Stomach (tissue), 4 donors: ENCODE results near the gene POLE.

Experiments used
- EP300 ChIP-seq: sonication (generic); formaldehyde crosslinking; IDR thresholded peaks from one replicate; pipeline ENCODE4 v1.6.1; 2017; ENCODE audit warnings: antibody characterized with exemption
- POLR2AphosphoS5 ChIP-seq, 3 donors: sonication (generic); formaldehyde crosslinking; IDR thresholded peaks; one replicate each; pipeline ENCODE4 v1.6.1; 2016; ENCODE audit warnings: antibody characterized with exemption in 3 of 3

DNA sequence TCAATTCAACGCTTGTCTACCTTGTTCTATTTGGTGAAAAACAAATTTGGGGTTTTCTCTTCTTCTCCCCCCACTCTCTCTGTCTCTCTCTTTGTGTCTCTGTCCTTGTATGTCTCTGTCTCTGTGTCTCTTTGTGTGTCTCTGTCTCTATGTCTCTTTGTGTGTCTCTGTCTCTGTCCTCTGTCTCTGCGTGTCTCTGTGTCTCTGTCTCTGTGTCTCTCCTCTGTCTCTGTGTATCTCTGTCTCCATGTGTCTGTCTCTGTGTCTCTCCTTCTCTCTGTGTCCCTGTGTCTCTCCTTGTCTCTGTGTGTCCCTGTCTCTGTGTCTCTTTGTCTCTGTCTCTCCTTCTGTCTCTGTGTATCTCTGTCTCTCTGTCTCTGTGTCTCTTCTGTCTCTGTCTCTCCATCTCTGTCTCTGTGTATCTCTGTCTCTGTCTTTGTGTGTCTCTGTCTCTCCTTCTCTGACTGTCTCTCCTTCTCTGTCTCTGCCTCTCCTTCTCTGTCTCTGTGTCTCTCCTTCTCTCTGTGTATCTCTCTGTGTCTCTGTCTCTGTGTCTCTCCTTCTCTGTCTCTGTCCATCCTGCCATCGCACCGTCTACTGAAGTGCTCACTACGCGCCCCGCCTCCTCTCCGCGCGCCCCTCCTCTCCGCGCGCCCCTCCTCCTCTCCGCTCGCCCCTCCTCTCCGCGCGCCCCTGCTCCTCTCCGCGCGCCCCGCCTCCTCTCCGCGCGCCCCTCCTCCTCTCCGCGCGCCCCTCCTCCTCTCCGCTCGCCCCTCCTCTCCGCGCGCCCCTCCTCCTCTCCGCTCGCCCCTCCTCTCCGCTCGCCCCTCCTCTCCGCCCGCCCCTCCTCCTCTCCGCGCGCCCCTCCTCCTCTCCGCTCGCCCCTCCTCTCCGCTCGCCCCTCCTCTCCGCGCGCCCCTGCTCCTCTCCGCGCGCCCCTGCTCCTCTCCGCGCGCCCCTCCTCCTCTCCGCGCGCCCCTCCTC, 89.5 kb downstream of the POLE start:
- TF ChIP-seq POLR2AphosphoS5 (IDR thresholded peaks at IDR 0.05) (no peak), EP300 (no peak)
